Superior temporal gyrus (tissue), 1 donor: ENCODE measurements around the gene SLC16A2.
"Not testable (repeated sequence)": the region's sequence is repeated elsewhere in the genome, so short reads cannot be mapped to it uniquely, and the experiment has no call there.

Source experiments
- DNase-seq: peaks from one replicate; pipeline ENCODE4 v3.0.0-alpha.2; 2016; ENCODE audit errors: extremely low spot score

SLC16A2 gene

GRCh38 chrX:74506317-74507115, 85.2 kb downstream of the SLC16A2 start:
- no peak for DNase-seq

GRCh38 chrX:74507191-74507590, 85.9 kb downstream of the SLC16A2 start:
- no peak for DNase-seq

- DNase-seq, result no peak
Measured at GRCh38 chrX:74509989-74510388, 88.7 kb downstream of the SLC16A2 start.

- no peak for DNase-seq
Measured at GRCh38 chrX:74510401-74510800, 89.1 kb downstream of the SLC16A2 start.

GRCh38 chrX:74511704-74512103, 90.4 kb downstream of the SLC16A2 start:
- no peak for DNase-seq

- no peak for DNase-seq
Measured at GRCh38 chrX:74514384-74514783, 93.1 kb downstream of the SLC16A2 start.

- DNase-seq, result no peak
Measured at GRCh38 chrX:74515356-74515755, 94.1 kb downstream of the SLC16A2 start.

- DNase-seq, result not testable (repeated sequence)
Measured at GRCh38 chrX:74516013-74516412, 94.7 kb downstream of the SLC16A2 start.

GRCh38 chrX:74519870-74520269, 98.6 kb downstream of the SLC16A2 start:
- no peak for DNase-seq

- no peak for DNase-seq
Measured at GRCh38 chrX:74520291-74520690, 99.0 kb downstream of the SLC16A2 start.

- DNase-seq, result no peak
Measured at GRCh38 chrX:74520896-74521295, 99.6 kb downstream of the SLC16A2 start.

GRCh38 chrX:74521961-74522751, 100.9 kb downstream of the SLC16A2 start:
- DNase-seq, result no peak

GRCh38 chrX:74523224-74523623, 101.9 kb downstream of the SLC16A2 start:
- no peak for DNase-seq

- DNase-seq, result no peak
Measured at GRCh38 chrX:74523870-74524735, 102.8 kb downstream of the SLC16A2 start.

GRCh38 chrX:74525116-74525515, 103.8 kb downstream of the SLC16A2 start:
- DNase-seq, result no peak

- no peak for DNase-seq
Measured at GRCh38 chrX:74526764-74527163, 105.5 kb downstream of the SLC16A2 start.

- no peak for DNase-seq
Measured at GRCh38 chrX:74527350-74527749, 106.1 kb downstream of the SLC16A2 start.

- no peak for DNase-seq
Measured at GRCh38 chrX:74529311-74529710, 108.0 kb downstream of the SLC16A2 start.

- DNase-seq, result no peak
Measured at GRCh38 chrX:74531081-74531480, 109.8 kb downstream of the SLC16A2 start.

GRCh38 chrX:74534569-74535038, 113.3 kb downstream of the SLC16A2 start:
- DNase-seq, result no peak

- DNase-seq, result no peak
Measured at GRCh38 chrX:74535086-74535407, 113.8 kb downstream of the SLC16A2 start.
